ENCODE data around the gene ARL6.

DNA sequence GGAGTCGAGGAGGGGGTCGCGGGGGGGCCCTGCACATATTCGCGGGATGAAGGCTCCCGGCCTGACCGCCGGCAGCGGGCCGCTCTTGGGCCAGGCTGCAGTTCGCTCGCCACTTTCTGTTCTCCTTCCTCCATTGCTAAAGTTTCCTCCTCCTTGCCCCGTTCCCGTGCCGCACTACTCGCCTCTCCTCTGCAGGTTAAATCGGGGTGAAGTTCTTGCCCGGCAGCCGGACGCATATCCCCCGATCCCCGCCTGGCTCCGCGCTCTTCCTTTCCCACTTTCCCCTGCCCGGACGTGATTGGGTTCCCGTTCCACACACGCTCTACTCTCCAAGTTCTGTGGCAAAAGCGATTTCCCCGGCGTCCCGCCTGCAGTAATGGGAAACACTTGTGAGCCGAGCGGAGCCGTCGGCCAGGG is 57.8 kb downstream of the ARL6 start:
- TF ChIP-seq, protein P1, sequence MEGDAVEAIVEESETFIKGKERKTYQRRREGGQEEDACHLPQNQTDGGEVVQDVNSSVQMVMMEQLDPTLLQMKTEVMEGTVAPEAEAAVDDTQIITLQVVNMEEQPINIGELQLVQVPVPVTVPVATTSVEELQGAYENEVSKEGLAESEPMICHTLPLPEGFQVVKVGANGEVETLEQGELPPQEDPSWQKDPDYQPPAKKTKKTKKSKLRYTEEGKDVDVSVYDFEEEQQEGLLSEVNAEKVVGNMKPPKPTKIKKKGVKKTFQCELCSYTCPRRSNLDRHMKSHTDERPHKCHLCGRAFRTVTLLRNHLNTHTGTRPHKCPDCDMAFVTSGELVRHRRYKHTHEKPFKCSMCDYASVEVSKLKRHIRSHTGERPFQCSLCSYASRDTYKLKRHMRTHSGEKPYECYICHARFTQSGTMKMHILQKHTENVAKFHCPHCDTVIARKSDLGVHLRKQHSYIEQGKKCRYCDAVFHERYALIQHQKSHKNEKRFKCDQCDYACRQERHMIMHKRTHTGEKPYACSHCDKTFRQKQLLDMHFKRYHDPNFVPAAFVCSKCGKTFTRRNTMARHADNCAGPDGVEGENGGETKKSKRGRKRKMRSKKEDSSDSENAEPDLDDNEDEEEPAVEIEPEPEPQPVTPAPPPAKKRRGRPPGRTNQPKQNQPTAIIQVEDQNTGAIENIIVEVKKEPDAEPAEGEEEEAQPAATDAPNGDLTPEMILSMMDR (IDR thresholded peaks at IDR 0.05): peak in 1 of 4 experiments; percentile 4
- no peak for TF ChIP-seq EP300 (IDR thresholded peaks at IDR 0.05)
